HG03521 (cell line): ENCODE results near the gene ELOB.

Experiments
- ATAC-seq: cut with Tn5 transposase; IDR thresholded peaks from one replicate; pipeline ENCODE4 v1.9.1; 2021; ENCODE audit warnings: mild to moderate bottlenecking, moderate library complexity; ENCODE audit not compliant: unreplicated experiment

ELOB gene

DNA sequence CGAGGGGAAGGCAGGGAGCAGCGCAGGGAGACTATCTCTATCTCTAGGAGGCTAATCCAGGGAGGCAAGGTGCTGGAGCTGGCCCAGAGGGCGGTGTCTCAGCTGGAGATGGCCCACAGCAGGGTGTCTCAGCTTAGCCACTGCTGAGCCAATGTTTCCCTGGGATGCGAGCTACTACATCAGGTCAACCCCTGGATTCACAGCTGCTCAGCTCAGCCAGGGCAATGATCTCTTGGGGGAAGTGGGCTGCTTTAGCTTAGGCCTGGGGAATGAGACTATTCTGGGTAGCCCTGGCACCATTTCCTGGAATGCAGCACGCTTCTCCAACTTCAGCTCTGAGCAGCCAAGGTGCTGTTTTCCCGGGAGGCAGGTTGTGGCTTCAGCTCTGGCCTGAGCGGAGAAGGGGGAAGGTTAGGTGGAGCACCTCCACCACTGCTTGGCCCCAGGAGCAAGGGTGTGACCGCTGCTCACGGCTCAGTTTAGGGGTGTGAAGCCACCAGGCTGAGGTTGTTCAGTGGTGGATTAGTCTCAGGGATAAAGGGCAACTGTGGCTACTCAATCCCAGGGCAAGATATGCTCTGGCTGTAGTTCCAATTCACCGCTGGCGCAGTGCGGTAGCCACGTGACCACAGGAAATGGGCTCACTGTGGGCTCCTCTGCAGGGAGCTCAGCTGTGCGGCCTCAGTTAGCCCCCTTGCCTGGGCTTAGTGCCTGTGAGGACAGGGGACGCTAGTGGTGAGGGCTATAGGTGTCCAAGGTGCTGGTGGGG, 34.8 kb upstream of the ELOB start:
- no peak for ATAC-seq

DNA sequence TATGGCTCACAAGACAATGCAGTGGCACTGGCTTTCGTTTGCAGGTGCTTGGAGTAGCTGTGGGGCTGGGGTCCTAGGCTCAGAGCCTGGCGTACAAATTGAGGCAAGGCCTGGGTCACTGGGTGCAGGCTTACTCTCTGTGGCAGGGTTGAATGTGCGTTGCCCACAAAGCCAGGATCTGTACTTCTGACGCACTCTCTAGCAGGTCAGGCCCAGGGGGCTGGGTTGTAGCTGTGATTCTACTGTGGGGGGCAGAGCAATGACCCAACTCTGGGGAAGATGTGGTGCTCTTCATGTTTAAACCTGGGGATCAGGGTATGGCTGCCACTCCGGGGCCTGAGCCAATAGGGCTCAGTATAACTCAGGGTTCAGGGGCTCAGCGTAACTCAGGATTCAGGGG, 33.6 kb upstream of the ELOB start:
- ATAC-seq = no peak

DNA sequence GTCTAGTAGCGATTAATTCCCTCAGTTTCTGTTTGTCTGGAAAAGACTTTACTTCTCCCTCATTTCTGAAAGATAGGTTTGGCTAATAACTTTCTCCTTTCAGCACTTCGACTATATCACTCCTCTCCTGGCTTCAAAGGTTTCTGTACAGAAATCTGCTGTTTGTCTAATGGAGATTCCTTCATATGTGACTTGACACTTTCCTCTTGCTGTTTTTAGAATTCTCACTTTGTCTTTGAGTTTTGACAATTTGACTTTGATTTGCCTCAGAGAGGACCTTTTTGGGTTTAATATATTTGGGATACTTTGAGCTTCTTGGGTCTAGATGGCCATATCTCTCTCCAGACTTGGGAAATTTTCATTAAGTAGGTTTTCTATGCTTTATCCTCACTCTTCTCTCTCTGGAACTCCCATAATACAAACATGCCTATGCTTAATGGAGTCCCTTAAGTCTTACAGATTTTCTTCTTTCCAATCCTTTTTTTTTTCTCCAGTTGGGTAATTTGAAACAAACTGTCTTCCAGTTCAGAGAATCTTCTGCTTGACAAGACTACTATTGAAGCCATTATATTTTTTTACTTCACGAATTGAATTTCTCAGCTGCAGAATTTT, 32.2 kb upstream of the ELOB start:
- ATAC-seq = no peak

GRCh38 chr16:2808181-2808580, 31.1 kb upstream of the ELOB start:
- no peak for ATAC-seq

GRCh38 chr16:2806286-2806685, 29.2 kb upstream of the ELOB start:
- no peak for ATAC-seq

DNA sequence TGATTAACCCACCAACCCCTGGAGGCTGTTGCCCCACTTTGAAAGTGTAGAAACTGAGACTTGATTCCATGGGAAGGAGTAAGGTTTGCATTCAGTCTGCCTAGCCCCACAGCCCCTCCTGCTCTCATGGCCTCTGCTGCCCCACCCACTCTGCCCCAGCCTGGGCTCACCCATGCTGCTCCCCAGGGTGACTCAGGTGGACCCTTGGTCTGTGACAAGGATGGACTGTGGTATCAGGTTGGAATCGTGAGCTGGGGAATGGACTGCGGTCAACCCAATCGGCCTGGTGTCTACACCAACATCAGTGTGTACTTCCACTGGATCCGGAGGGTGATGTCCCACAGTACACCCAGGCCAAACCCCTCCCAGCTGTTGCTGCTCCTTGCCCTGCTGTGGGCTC, 27.6 kb upstream of the ELOB start:
- ATAC-seq = no peak

- ATAC-seq = no peak
Measured at GRCh38 chr16:2803545-2804195, 26.6 kb upstream of the ELOB start.

GRCh38 chr16:2799859-2800226, 22.8 kb upstream of the ELOB start:
- no peak for ATAC-seq

- ATAC-seq = no peak
Measured at GRCh38 chr16:2799205-2799858, 22.3 kb upstream of the ELOB start.

- ATAC-seq = no peak
Measured at GRCh38 chr16:2798723-2799204, 21.7 kb upstream of the ELOB start.

- no peak for ATAC-seq
Measured at GRCh38 chr16:2795395-2796143, 18.5 kb upstream of the ELOB start.

DNA sequence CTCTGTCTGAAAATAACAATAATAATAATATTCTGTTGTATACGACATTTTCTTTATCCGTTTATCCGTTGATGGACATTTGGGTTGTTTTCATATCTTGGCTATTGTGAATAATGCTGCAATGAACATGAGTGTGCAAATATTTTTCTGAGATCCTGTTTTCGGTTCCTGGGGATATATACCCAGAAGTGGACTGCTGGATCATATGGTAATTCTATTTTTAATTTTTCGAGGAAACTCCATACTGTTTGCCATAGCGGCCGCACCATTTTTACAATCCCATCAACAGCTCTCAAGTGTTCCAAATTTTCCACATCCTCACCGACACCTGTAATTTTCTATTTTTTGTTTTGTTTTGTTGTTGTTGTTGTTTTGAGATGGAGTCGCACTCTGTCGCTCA, 15.9 kb upstream of the ELOB start:
- ATAC-seq = no peak

GRCh38 chr16:2791174-2791573, 14.1 kb upstream of the ELOB start:
- no peak for ATAC-seq

GRCh38 chr16:2790631-2791030, 13.6 kb upstream of the ELOB start:
- no peak for ATAC-seq

GRCh38 chr16:2787961-2788360, 10.9 kb upstream of the ELOB start:
- ATAC-seq = no peak

- no peak for ATAC-seq
Measured at GRCh38 chr16:2787406-2787805, 10.3 kb upstream of the ELOB start, which contains the start of gene PRSS33. Gene PRSS33 (minus strand): TSS chr16:2787560. CDS start chr16:2786547, 1,013 bp downstream.

GRCh38 chr16:2786826-2787151, 9.7 kb upstream of the ELOB start:
- no peak for ATAC-seq

GRCh38 chr16:2786061-2786825, 9.2 kb upstream of the ELOB start:
- ATAC-seq = no peak

GRCh38 chr16:2785101-2785991, 8.3 kb upstream of the ELOB start:
- no peak for ATAC-seq
